ENCODE data around the gene SAP30BP.

The SAP30BP gene

DNA sequence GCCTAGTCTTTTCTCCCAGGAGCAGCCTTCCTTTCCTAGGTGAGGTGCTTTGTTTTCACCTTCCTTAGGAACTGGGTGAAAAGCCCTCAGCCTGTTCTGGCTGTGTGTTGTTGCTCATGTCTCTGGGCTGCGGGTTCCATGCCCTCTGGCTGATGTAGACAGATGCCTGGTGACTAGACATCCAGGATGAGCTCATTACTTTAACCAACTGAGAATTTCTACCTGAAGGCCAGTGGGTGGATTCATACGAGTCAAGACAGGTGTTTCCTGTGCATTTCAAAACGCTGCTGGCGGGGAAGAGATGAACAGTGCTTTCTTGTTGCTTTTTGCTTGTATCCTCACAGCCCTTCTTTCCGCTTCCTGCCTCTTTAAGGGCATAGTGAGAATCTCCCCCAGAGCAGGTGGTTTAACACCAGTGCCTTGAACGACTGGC lies 22.3 kb downstream of the SAP30BP start:
- DNase-seq (ENCODE audit: low spot score) = no peak

- DNase-seq (ENCODE audit: low spot score) = no peak
Measured at GRCh38 chr17:75691371-75691791, 24.2 kb downstream of the SAP30BP start.

GRCh38 chr17:75691801-75692626 lies 24.9 kb downstream of the SAP30BP start:
- DNase-seq (ENCODE audit: low spot score) = no peak

DNA sequence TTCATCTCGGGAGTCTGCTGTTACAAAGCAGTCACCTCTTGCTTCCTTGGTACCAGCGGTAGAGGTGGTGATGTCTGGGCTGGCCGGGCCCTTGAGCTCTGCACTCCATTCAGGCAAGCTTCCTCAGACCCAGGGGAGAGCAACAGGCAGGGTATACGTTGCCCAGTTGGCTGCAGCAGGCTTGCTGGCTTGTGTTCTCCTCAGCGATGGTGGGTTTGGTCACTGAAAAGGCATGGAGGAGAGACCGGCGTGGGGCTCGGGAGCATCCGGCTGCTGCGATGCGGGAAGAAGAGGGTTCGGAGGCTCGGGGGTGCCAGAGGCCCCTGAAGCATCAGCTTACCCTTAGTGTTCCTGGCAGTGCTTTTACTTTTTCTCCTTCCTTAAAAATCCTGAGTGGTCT lies 25.8 kb downstream of the SAP30BP start:
- DNase-seq (ENCODE audit: low spot score) = no peak

DNA sequence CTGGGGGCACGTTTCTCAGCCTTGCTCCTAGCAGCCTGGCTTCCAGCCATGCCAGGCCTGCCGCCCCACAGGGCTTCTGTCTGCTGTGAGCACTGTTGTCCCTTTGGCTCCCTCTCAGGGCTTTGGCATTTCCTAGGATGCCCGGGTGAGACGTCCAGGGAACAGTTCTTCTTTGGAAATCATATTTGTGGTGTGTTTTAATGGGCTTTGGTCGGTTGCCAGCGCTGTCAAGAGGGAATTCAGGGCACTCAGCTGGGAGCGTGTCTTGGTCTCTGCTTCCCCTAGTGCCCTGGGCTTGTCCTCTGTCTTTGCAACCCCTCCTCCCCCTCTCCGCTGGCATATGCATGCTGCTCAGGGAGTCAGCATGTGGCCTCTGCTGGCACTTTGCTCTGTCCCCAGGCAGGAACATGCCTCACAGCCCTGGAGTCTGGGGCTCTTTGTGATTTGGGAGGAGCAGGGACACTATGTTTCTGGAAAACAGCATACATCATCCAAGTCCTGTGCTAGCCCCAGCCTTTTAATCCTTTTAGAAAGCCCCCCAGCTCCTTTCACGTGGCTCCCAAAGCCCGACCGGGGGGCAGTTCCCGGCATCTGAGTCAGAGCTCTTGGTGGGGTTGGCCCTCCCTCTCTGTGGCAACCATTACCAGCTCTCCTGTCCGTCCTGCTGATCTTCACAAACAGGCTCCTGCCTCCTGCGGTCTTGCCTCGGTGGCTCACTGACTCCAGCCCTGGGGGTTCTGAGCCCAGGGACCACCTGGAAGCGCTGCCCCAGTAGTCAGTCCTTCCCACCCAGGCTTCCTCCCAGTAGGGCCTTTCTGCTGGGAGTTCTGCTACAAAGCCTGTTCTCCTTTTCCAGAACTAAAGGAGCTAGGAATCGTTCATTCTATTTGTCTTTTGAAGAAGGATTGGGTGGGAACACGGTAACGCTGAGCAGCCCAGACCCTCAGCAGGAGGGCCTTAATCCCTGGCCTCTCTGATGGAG lies 26.7 kb downstream of the SAP30BP start:
- peak; percentile 85 for DNase-seq (ENCODE audit: low spot score)

DNA sequence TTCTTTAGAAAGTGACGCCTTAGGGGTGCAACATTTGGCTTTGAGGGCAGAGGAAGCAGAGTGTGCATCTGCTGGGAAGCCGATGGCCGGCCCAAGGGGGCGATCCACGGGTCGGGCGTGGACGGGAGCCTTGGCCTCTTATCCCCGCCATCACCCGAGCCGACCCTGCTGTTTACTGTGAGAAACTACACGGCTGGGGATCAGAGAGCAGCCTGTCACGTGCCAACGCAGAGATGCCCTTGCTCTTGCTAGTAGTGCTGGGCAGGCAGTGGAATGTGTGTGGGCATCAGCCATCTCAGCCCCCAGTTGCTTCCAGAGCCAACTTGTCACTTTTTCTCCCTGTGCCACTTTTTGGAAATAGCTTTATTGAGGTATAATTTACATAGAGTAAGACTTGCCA lies 27.4 kb downstream of the SAP30BP start:
- DNase-seq (ENCODE audit: low spot score) = no peak

- DNase-seq (ENCODE audit: low spot score) = no peak
Measured at GRCh38 chr17:75695141-75695829, 28.1 kb downstream of the SAP30BP start.

- DNase-seq (ENCODE audit: low spot score) = no peak
Measured at GRCh38 chr17:75695830-75696271, 28.7 kb downstream of the SAP30BP start.

DNA sequence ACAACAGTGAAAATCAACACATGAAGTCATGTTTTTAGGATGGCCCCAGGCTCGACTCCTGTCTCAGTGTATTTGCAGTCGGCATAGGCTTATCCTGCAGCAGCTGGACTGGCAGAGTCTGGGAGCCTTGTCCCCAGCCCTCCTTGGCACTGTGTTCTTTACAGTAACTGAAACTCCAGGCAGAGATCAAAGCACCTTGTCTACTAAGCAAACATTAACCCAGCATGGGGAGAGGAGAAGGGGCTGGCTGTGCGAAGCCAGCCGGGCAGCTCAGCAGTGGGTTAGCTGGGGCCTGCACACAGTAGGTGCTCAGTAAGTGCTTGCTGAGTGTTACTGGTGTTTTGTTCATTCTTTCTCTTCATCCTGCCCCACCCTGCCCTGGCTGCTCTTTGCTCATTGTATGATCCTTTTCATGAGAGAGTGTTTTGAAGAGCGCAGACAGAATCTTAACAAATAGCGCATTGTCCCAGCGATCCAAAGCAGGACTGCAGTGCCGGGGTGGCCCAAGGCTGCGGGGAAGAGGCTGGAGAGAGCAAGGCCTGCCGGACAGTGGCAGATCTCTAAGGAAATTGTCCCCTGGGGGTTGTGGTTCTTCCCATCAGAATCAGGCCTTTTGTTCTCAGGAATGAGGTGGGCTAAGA lies 30.6 kb downstream of the SAP30BP start:
- peak; percentile 46 for DNase-seq (ENCODE audit: low spot score)

DNA sequence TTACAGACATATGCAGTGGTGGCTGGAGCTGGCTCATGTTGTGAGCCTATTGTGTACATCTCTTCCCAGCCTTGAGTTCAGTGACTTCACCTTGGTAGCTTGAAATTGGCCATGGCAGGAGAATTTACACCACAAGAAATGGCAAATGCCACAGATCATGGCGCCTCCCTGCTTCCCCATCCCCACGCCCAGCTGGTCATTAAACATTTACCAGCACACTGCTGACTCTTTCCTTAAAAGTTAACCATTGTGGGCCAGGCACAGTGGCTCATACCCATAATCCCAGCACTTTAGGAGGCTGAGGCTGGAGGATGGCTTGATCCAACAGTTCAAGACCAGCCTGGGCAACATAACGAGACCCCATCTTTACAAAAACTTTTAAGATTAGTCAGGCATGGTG lies 31.5 kb downstream of the SAP30BP start:
- peak; percentile 66 for DNase-seq (ENCODE audit: low spot score)

DNA sequence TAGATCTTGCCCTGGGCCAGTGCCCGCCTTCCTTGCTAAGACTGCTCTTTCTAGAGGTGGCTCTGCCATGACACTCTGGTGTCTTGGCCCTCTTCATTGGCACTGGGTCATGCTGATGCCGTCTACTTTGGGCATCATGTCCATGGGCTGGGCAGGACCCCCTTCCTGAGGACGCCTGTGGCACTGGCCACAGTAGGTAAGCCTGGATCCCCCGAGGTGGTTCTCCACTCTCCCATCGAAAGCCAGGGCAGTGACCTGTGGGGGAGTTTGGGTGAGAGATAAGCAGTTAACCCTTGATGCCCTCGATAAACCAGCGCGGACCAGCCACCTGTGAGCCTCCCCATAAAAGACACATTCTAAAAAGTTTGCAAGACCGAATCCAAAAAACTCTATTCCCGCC lies 34.1 kb downstream of the SAP30BP start:
- DNase-seq (ENCODE audit: low spot score) = no peak

- no peak for DNase-seq (ENCODE audit: low spot score)
Measured at GRCh38 chr17:75703191-75703590, 36.1 kb downstream of the SAP30BP start.

- no peak for DNase-seq (ENCODE audit: low spot score)
Measured at GRCh38 chr17:75703591-75703990, 36.5 kb downstream of the SAP30BP start.

DNA sequence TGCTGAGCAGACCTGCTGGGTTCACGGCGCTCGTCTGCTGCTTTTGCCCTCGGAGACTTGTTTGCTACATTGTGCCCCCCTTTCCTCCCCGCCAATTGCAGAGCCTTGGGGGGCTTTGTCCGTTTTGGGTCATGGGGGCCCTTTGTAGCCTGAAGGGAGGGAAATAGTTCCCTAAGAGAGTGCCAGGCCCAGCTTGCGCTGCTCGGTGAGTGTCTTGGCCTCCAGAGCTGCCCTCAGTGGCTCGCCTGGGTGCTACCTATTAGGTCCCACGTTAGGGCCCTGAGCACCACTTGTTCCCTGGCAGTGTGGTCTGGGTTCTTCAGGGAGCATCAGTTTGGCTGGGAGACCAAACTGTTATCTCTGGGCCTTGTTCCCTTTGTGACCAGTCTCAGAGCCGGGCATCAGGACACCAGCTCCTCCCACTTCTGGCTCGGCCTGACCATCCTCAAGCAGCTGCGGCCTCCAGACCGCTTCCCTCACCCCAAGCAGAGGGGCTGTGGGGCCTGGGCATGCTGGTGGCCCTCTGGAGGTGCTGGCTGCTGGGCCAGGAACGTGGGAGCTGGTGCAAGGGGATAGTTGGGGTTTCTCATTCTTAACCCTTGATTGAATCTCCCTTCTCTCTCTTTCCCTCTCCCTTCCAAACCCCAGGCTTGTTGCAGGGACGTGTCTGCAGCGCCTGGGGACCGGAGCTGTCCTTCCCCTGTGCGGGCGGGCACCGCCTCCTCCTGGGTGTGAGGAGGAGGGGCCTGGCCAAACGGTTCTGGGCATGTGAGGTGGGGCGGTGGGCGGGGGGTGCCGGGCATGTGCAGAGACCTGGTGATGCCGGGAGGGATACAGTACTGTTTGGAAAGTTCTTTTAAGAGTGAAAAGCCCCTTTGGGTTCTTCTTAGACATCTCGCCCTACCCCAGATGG lies 38.1 kb downstream of the SAP30BP start:
- no peak for DNase-seq (ENCODE audit: low spot score)

- DNase-seq (ENCODE audit: low spot score) = no peak
Measured at GRCh38 chr17:75706042-75706728, 39.0 kb downstream of the SAP30BP start.

DNA sequence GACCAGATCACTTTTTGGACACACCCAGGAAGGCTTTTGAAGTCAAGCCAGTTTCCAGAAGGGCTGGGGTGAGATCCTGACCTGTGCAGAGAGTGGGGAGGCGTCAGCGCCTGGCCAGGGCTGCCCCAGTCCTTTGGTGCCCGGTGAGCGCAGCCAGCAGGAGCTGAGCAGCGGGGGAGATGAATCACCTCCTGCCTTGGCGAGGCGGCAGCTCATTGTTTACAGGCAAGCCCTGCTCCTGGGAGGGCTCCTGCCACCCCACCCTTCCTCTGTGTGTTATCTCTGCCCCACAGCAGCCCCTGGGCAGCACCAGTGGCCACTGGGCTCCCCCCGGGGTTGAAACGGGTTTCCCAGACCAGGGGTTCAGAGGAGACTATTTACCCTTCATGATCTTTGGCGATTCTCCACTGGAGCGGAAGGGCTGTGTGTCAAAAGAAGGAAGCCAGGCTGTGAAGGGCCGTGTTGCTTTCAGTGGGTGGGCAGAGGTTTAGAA lies 40.0 kb downstream of the SAP30BP start:
- peak; percentile 92 for DNase-seq (ENCODE audit: low spot score)

DNA sequence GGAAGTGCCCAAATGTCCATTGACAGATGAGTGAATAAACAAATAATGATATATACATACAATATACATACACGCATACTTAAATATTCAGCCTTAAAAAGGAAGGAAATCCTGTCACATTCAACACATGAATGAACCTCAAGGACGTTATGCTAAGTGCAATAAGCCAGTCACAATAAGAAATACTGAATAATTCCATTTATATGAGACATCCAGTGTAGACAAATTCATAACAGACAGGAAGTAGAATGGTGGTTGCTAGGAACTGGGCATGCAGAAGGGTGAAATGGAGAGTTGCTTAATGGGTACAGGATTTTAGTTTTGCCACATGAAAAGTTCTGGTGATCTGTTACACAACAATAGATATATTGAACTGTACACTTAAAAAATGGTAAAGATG lies 45.3 kb downstream of the SAP30BP start:
- DNase-seq (ENCODE audit: low spot score) = no peak

DNA sequence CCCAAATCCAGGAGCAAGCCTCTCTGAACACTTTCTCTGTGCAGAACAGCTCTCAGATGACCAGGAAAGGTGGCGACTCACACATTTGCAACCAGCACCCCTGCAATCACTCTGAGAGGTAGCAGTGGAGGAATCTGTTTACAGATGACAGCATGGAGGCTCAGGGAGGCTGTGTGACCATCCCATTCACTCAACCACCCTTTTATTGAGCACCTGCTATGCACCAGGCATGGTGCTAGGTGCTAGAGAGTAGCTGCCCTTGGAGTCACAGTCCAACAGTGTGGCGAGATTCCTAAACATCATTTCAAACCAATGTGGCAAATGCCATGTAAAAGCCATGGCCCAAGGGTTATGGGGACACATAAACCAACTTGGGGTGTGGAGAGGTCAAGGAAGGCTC lies 52.6 kb downstream of the SAP30BP start:
- no peak for DNase-seq (ENCODE audit: low spot score)

DNA sequence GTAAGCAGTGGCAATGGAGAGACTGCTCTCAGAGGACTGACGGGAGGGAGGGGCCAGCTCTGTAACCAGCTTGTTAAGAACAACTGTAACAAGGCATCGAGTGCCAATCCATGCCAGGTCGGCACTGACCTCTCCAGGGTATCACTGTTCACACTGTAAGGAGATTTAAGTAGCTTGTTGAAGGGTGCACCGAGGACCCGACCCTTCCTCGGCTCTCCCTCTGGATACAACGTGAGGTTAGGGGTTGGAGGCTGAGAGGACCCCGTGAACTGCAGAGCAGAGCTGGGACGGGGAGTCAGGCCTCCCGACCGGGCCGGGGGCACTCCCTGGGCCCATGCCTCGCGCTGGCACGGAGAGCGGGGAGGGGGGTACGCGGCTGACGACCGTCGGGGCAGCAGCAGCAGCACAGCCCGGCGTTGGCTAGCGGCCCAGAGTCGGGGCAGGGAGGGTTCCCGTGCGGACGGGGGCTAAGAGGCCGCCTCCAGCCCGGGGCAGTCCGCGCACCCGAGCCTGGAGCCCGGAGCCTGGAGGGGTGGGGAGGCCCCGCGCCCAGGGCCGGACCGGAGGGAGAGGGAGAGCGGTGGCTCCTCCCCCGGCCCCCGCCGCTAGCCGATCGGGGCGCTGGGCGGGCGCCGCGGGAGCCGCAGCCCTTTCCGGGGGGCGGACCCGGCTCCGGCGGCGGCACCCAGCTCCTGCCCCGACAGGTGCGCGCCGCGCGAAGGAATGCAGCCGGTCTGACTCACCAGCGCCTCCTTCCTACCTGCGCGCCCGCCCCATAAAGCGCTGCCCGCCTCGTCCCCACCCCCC lies 53.7 kb downstream of the SAP30BP start, which contains the start of gene ITGB4:
TSS of gene ITGB4 (plus strand) at position 804 of the 807 bp plus-strand sequence. CDS start 3,245 bp downstream, outside the sequence.
- DNase-seq (ENCODE audit: low spot score) = peak; percentile 93
